ENCODE results near the gene ACSL1.

The ACSL1 gene

GRCh38 chr4:184810720-184811119 lies 15.0 kb downstream of the ACSL1 start:
- no peak for DNase-seq

GRCh38 chr4:184808713-184809050 lies 17.1 kb downstream of the ACSL1 start:
- DNase-seq = no peak

DNA sequence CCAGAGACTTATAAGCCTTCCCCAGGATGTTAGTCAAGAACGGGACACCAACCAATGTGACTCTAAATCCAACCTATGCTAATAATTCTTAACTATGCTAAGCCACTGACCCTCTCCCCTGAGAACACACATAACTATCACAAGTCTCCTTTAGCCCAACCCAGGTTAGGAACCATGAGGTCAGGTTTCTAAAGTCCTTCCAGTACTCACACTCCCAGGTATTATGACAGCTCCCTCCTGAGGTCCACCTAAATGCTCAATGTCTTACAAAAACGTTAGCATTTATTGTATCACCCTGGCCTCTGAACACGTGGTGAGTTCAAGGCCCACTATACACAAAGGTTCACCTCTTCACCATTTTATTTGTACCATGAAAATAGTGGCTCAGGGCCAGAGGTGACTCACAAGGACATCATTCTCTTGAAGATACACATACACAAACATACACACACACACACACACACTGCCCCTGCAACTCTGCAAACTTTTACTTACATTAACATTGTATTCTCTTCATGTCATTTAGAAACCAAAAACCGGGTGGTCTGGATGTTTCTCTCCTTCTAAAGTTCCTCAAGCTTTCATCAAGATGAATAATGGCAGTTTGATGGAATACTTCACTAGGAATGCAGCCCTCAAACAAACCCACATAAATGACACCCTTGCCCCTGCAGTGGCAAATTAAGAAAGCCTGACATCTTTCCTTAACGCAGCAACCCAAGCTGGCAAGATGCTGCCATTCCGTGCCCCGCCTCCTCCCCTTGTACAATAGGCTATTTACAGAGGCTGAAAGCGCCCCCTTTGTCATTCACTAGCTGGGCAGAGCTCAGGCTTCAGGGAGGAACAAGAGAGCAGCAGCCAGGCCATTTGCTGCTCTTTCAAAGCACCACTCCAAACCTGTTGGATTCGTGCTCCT lies 17.7 kb downstream of the ACSL1 start:
- DNase-seq = no peak

DNA sequence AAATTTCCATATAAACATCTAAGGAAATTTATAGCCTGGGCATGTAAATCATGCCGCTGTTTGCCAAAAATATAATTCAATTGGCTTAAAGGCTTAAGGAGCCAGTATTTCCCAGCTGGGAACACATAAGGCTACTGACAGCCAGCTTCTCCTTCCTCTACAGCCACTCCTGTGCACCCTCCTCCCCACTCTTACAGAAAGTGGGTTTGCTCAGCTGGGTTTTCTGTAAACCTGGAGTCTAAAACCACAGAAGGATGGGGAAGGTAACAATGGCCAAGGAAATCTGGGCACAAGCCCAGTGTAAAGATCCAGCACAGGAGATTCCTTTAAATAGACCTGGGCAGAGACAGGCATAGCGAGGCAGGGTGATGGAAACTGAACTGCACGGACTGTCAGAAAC lies 18.5 kb downstream of the ACSL1 start:
- DNase-seq = no peak

GRCh38 chr4:184806711-184807110 lies 19.1 kb downstream of the ACSL1 start:
- DNase-seq = no peak

- no peak for DNase-seq
Observed at GRCh38 chr4:184806229-184806550, 19.6 kb downstream of the ACSL1 start.

DNA sequence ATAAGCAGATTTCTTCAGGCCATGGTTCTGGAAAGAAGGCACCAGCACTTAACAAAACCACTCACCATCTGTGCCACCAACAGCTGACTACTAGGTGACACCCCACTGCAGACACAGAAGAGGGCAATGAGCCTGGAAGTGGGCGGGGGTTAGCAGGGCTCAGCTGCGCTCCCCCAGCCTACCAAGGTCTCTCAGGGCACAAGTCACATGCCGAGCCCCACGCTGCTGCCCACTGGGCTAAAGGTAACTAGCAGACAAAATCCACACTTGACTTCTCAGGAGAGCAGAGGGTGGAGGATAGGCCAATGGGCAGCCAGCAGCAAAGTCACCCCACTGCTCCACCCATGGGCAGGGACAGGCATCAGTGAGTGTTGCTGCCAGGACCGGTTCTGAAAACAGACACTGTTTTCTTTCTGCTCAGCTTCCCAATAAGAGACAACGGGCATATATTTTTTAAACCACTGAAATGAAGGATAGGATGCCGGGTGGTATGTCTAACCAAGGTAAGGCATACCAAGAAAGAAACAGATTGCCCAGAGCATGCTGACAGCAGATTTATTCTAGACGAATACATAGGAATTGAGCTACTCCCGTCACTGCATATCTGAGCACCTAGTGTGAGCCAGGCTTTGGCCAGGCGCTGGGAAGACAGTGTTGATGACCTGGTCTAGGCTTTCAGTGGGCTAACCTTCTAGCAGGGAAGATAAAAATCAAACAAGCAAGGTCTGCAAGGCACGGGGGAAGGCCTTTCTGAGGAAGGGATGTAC lies 20.1 kb downstream of the ACSL1 start:
- no peak for DNase-seq

DNA sequence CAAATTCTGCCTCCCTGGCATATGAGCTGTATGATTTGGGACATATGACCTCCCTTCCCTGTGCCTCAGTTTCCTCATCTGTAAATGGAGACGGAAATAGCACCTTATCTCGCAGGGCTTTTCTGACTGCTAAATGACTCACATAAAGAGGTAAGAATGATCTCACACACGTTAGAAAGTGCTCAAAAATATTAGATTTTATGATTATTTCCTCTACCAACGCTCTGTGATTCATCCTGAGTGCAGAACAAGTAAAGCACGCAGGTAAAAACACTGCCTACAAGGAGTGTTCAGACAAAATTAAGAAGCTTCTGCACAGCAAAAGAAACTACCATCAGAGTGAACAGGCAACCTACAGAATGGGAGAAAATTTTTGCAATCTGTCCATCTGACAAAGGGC lies 21.1 kb downstream of the ACSL1 start:
- no peak for DNase-seq

GRCh38 chr4:184803874-184804273 lies 21.9 kb downstream of the ACSL1 start:
- DNase-seq = no peak

DNA sequence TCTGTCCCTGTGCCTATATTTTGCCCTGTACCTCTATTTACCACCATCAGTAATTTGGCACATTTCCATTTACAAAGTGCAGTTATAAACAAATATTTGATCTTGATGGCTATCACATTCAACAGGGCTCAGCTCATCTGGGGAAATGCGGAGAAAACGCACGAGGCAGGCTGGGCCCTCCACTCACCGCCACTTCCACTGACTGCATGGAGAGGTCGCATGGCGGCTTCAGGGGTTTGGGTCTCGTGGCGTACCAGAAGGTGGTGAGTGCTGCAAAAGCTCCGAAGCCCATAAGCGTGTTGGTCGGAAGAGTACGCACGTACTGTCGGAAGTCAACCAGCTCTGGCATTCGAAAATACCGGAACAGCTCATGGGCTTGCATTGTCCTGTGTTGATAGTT lies 22.6 kb downstream of the ACSL1 start:
- DNase-seq = no peak

DNA sequence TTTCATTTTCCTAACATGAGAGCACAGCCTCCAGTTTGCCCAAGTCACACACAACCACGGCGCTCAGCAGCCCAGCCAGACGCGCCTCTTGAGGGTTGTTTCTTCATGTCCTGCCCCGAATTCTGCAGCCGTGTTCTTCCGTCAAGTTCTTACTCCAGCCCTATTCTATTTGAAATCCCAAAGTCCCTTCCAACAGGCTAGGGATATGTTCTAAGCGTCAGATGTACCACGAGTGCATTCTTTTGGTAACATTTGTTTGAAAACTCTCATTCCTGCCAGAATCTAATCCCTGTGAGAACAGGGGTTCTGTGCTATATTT lies 23.1 kb downstream of the ACSL1 start:
- no peak for DNase-seq

GRCh38 chr4:184801781-184802696 lies 23.7 kb downstream of the ACSL1 start:
- no peak for DNase-seq

DNA sequence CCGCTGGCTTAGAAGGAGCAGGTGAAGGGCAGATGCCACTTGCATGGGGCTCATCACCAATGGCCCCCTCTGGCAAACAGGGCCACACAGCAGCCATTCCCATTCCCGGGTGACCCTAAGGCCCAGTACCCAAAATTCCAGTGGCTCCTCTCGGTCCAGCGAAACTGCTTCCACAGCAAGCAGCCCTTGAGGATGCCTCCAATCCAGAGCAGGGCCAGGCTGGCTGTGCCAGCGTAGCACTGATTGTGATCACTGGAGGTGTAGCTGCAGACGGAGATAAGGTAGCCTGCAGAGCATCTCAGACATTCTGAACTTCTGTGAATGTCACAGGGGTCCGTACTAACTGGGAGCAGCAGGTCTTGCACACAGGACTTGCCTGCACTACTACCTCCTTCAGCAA lies 27.3 kb downstream of the ACSL1 start:
- no peak for DNase-seq

- DNase-seq = no peak
Observed at GRCh38 chr4:184796906-184797305, 28.9 kb downstream of the ACSL1 start.

- no peak for DNase-seq
Observed at GRCh38 chr4:184795214-184795844, 30.4 kb downstream of the ACSL1 start.

GRCh38 chr4:184794470-184794869 lies 31.3 kb downstream of the ACSL1 start:
- no peak for DNase-seq

- DNase-seq = no peak
Observed at GRCh38 chr4:184793735-184794355, 31.9 kb downstream of the ACSL1 start.

GRCh38 chr4:184792950-184793555 lies 32.7 kb downstream of the ACSL1 start:
- DNase-seq = peak; percentile 31

- no peak for DNase-seq
Observed at GRCh38 chr4:184792334-184792733, 33.4 kb downstream of the ACSL1 start.

DNA sequence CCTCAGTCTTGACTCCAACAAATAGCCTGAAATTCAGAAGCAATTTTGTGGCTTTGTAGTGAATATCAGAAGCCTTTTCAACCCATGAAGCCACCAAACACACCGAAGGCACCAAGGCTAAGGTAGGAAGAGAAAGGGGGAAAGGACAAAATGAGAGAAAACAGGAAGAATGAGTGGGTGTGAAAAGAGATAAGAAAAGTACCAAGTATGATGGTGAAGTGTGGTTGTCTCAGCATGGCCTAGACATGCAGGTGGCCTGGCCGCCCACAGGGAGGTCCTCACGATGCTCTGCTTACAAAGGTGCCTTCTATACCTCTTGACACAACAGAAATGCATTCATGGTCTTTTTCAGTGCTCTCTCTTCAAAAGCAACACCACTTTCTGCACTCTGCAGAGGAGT lies 34.9 kb downstream of the ACSL1 start:
- no peak for DNase-seq

GRCh38 chr4:184787766-184788503 lies 37.8 kb downstream of the ACSL1 start:
- DNase-seq = no peak
